NCI-H1417 treated with DMSO at 0.1 percent for 48 hours (cell line): ENCODE data around the gene INPP1.
"Not testable (repeated sequence)": the region's sequence is repeated elsewhere in the genome, so short reads cannot be mapped to it uniquely, and the experiment has no call there.

Source experiments
- DNase-seq: peaks from one replicate; lab custom pipeline; 2025; lab: John Stamatoyannopoulos, UW

Gene INPP1

GRCh38 chr2:190334479-190335224, 8.7 kb upstream of the INPP1 start:
- no peak for DNase-seq

GRCh38 chr2:190335225-190335559, 8.2 kb upstream of the INPP1 start:
- DNase-seq, result no peak

- DNase-seq, result not testable (repeated sequence)
Observed at GRCh38 chr2:190335584-190335983, 7.8 kb upstream of the INPP1 start.

GRCh38 chr2:190336420-190336819, 7.0 kb upstream of the INPP1 start:
- no peak for DNase-seq

GRCh38 chr2:190338453-190338852, 4.9 kb upstream of the INPP1 start:
- DNase-seq, result no peak

GRCh38 chr2:190339394-190339793, 4.0 kb upstream of the INPP1 start:
- DNase-seq, result no peak

- no peak for DNase-seq
Observed at GRCh38 chr2:190340369-190340768, 3.0 kb upstream of the INPP1 start.

GRCh38 chr2:190342611-190343010, 778 bp upstream of the INPP1 start:
- DNase-seq, result no peak

- DNase-seq, result no peak
Observed at GRCh38 chr2:190343089-190343535, 277 bp upstream of the INPP1 start.

- DNase-seq, result peak; percentile 19
Observed at GRCh38 chr2:190344276-190344827, 963 bp downstream of the INPP1 start.

- DNase-seq, result no peak
Observed at GRCh38 chr2:190350371-190350770, 7.0 kb downstream of the INPP1 start.

GRCh38 chr2:190351955-190352354, 8.6 kb downstream of the INPP1 start:
- no peak for DNase-seq

- no peak for DNase-seq
Observed at GRCh38 chr2:190352668-190353536, 9.5 kb downstream of the INPP1 start.

- no peak for DNase-seq
Observed at GRCh38 chr2:190353537-190353899, 10.1 kb downstream of the INPP1 start.

GRCh38 chr2:190354003-190354690, 10.8 kb downstream of the INPP1 start:
- no peak for DNase-seq

- DNase-seq, result no peak
Observed at GRCh38 chr2:190355968-190356644, 12.7 kb downstream of the INPP1 start.

GRCh38 chr2:190357600-190357999, 14.2 kb downstream of the INPP1 start:
- no peak for DNase-seq

GRCh38 chr2:190358655-190359448, 15.5 kb downstream of the INPP1 start:
- not testable (repeated sequence) for DNase-seq

GRCh38 chr2:190360561-190360960, 17.2 kb downstream of the INPP1 start:
- DNase-seq, result no peak

GRCh38 chr2:190360965-190361364, 17.6 kb downstream of the INPP1 start:
- DNase-seq, result no peak

- no peak for DNase-seq
Observed at GRCh38 chr2:190361572-190361971, 18.2 kb downstream of the INPP1 start.
